ENCODE results near the gene KLHL29.

The KLHL29 gene

GRCh38 chr2:23680951-23681350 lies 296.0 kb downstream of the KLHL29 start:
- Histone ChIP-seq H3K9me2 (replicated peaks; ENCODE audit: insufficient read depth, low read length) (no peaks in the 10 kb centered on the region), H4K20me1 (ENCODE audit: insufficient read depth, low read length) (no peaks in the 10 kb centered on the region), H3K4me2 (ENCODE audit: low read depth, low read length) (no peak overlapping the region), H3K4me3 (ENCODE audit: low read length) (no peak overlapping the region), H3K27ac (ENCODE audit: low read length) (no peak overlapping the region), H3K9me3 (replicated peaks; ENCODE audit: insufficient read depth, low read length) (no peaks in the 10 kb centered on the region), H3K79me2 (ENCODE audit: low read length) (no peaks in the 10 kb centered on the region), H3K27me3 (replicated peaks; ENCODE audit: insufficient read depth, low read length) (no peaks in the 10 kb centered on the region), H3F3A (ENCODE audit: insufficient read depth, low read length) (no peaks in the 10 kb centered on the region), H2AFZ (ENCODE audit: low read length) (no peak overlapping the region), H3K4me1 (ENCODE audit: low read length) (no peaks in the 10 kb centered on the region), H3K36me3 (replicated peaks; ENCODE audit: insufficient read depth, low read length) (no peaks in the 10 kb centered on the region), H3K9ac (ENCODE audit: low read length) (no peak overlapping the region)
- no peak for DNase-seq
- TF ChIP-seq EZH2phosphoT487 (IDR thresholded peaks at IDR 0.05; ENCODE audit: low read length) (no peak), EZH2 (optimal IDR thresholded peaks at IDR 0.05; ENCODE audit: low read depth, low read length) (no peak), CTCF (IDR thresholded peaks at IDR 0.05; ENCODE audit: low read length) (no peak)

- Histone ChIP-seq H3K9me2 (replicated peaks; ENCODE audit: insufficient read depth, low read length) (no peaks in the 10 kb centered on the region), H3K4me2 (ENCODE audit: low read depth, low read length) (no peak overlapping the region), H3K27ac (ENCODE audit: low read length) (no peak overlapping the region), H3K9me3 (replicated peaks; ENCODE audit: insufficient read depth, low read length) (no peaks in the 10 kb centered on the region), H2AFZ (ENCODE audit: low read length) (no peak overlapping the region), H3K9ac (ENCODE audit: low read length) (no peak overlapping the region), H3K36me3 (replicated peaks; ENCODE audit: insufficient read depth, low read length) (no peaks in the 10 kb centered on the region), H3K4me1 (ENCODE audit: low read length) (no peaks in the 10 kb centered on the region), H4K20me1 (ENCODE audit: insufficient read depth, low read length) (no peaks in the 10 kb centered on the region), H3K27me3 (replicated peaks; ENCODE audit: insufficient read depth, low read length) (no peaks in the 10 kb centered on the region), H3K79me2 (ENCODE audit: low read length) (no peaks in the 10 kb centered on the region), H3F3A (ENCODE audit: insufficient read depth, low read length) (no peaks in the 10 kb centered on the region), H3K4me3 (ENCODE audit: low read length) (no peak overlapping the region)
- no peak for TF ChIP-seq EZH2 (optimal IDR thresholded peaks at IDR 0.05; ENCODE audit: low read depth, low read length)
- no peak for TF ChIP-seq EZH2phosphoT487 (IDR thresholded peaks at IDR 0.05; ENCODE audit: low read length)
- no peak for TF ChIP-seq CTCF (IDR thresholded peaks at IDR 0.05; ENCODE audit: low read length)
- DNase-seq, result no peak
These were observed 296.6 kb downstream of the KLHL29 start for GRCh38 chr2:23681356-23682140.

- Histone ChIP-seq H3K79me2 (ENCODE audit: low read length) (no peaks in the 10 kb centered on the region), H4K20me1 (ENCODE audit: insufficient read depth, low read length) (no peaks in the 10 kb centered on the region), H3K27me3 (replicated peaks; ENCODE audit: insufficient read depth, low read length) (no peaks in the 10 kb centered on the region), H2AFZ (ENCODE audit: low read length) (no peak overlapping the region), H3K9me3 (replicated peaks; ENCODE audit: insufficient read depth, low read length) (no peaks in the 10 kb centered on the region), H3K4me3 (ENCODE audit: low read length) (no peak overlapping the region), H3K9ac (ENCODE audit: low read length) (no peak overlapping the region), H3K27ac (ENCODE audit: low read length) (no peak overlapping the region), H3K4me1 (ENCODE audit: low read length) (no peaks in the 10 kb centered on the region), H3F3A (ENCODE audit: insufficient read depth, low read length) (no peaks in the 10 kb centered on the region), H3K9me2 (replicated peaks; ENCODE audit: insufficient read depth, low read length) (no peaks in the 10 kb centered on the region), H3K4me2 (ENCODE audit: low read depth, low read length) (no peak overlapping the region), H3K36me3 (replicated peaks; ENCODE audit: insufficient read depth, low read length) (no peaks in the 10 kb centered on the region)
- TF ChIP-seq EZH2 (optimal IDR thresholded peaks at IDR 0.05; ENCODE audit: low read depth, low read length) (no peak), CTCF (IDR thresholded peaks at IDR 0.05; ENCODE audit: low read length) (no peak), EZH2phosphoT487 (IDR thresholded peaks at IDR 0.05; ENCODE audit: low read length) (no peak)
- no peak for DNase-seq
These were observed 297.5 kb downstream of the KLHL29 start for GRCh38 chr2:23682481-23682880.
